ENCODE data around the gene ADAMTS20.

ADAMTS20 gene

GRCh38 chr12:43556057-43556456 lies 4.1 kb upstream of the ADAMTS20 start:
- Histone ChIP-seq H3K9me2 (replicated peaks; ENCODE audit: insufficient read depth, low read length) (no peaks in the 10 kb centered on the region), H3K9me3 (ENCODE audit: insufficient read depth, low read length) (peaks cover 6% of the 10 kb centered on the region; the same call in 1 of the 2 replicates), H3K4me2 (ENCODE audit: low read depth, low read length, poor library complexity, severe bottlenecking) (no peak overlapping the region), H2AFZ (ENCODE audit: low read depth, low read length, severe bottlenecking) (no peak overlapping the region), H3K27me3 (ENCODE audit: low read length) (no peaks in the 10 kb centered on the region), H3K27ac (ENCODE audit: low read depth, low read length) (no peak overlapping the region), H3K9ac (ENCODE audit: low read length) (no peak overlapping the region), H3K36me3 (ENCODE audit: low read length) (0 out of 2 replicates have a peak, but pooled peaks cover 2% of the 10 kb centered on the region), H3F3A (ENCODE audit: insufficient read depth) (no peaks in the 10 kb centered on the region), H4K20me1 (ENCODE audit: low read depth, low read length) (no peaks in the 10 kb centered on the region), H3K4me3 (ENCODE audit: insufficient read depth, low read length, poor library complexity, severe bottlenecking) (no peak overlapping the region), H3K79me2 (ENCODE audit: insufficient read depth, low read length) (no peaks in the 10 kb centered on the region)
- no peak for TF ChIP-seq CTCF (IDR thresholded peaks at IDR 0.05; ENCODE audit: insufficient read depth, low read length, poor library complexity, severe bottlenecking)
- TF ChIP-seq EZH2phosphoT487 (conservative IDR thresholded peaks at IDR 0.05; ENCODE audit: low read length): no peak

- TF ChIP-seq CTCF (IDR thresholded peaks at IDR 0.05; ENCODE audit: insufficient read depth, low read length, poor library complexity, severe bottlenecking) (no peak), EZH2phosphoT487 (conservative IDR thresholded peaks at IDR 0.05; ENCODE audit: low read length) (no peak)
- H3K4me3 ChIP-seq (ENCODE audit: insufficient read depth, low read length, poor library complexity, severe bottlenecking): no peak overlapping the region
- no peak overlapping the region for H3K27ac ChIP-seq (ENCODE audit: low read depth, low read length)
Observed at GRCh38 chr12:43551279-43551970, 578 bp downstream of the ADAMTS20 start.

GRCh38 chr12:43550831-43551271 lies 1.2 kb downstream of the ADAMTS20 start:
- Histone ChIP-seq H3K9me3 (ENCODE audit: insufficient read depth, low read length) (no peaks in the 10 kb centered on the region), H3K36me3 (ENCODE audit: low read length) (0 out of 2 replicates have a peak, but pooled peaks cover 2% of the 10 kb centered on the region), H2AFZ (ENCODE audit: low read depth, low read length, severe bottlenecking) (no peak overlapping the region), H3K27me3 (ENCODE audit: low read length) (no peaks in the 10 kb centered on the region), H3K9me2 (replicated peaks; ENCODE audit: insufficient read depth, low read length) (no peaks in the 10 kb centered on the region), H3K27ac (ENCODE audit: low read depth, low read length) (no peak overlapping the region), H4K20me1 (ENCODE audit: low read depth, low read length) (no peaks in the 10 kb centered on the region), H3K9ac (ENCODE audit: low read length) (no peak overlapping the region), H3F3A (ENCODE audit: insufficient read depth) (no peaks in the 10 kb centered on the region), H3K79me2 (ENCODE audit: insufficient read depth, low read length) (no peaks in the 10 kb centered on the region), H3K4me2 (ENCODE audit: low read depth, low read length, poor library complexity, severe bottlenecking) (no peak overlapping the region), H3K4me3 (ENCODE audit: insufficient read depth, low read length, poor library complexity, severe bottlenecking) (no peak overlapping the region)
- TF ChIP-seq CTCF (IDR thresholded peaks at IDR 0.05; ENCODE audit: insufficient read depth, low read length, poor library complexity, severe bottlenecking): no peak
- TF ChIP-seq EZH2phosphoT487 (conservative IDR thresholded peaks at IDR 0.05; ENCODE audit: low read length): no peak

More at GRCh38 chr12:43551279-43551970, 578 bp downstream of the ADAMTS20 start:
- no peaks in the 10 kb centered on the region for H3F3A ChIP-seq (ENCODE audit: insufficient read depth)
- no peak overlapping the region for H2AFZ ChIP-seq (ENCODE audit: low read depth, low read length, severe bottlenecking)
- no peaks in the 10 kb centered on the region for H3K27me3 ChIP-seq (ENCODE audit: low read length)
- H3K9me3 ChIP-seq (ENCODE audit: insufficient read depth, low read length): peaks cover 2% of the 10 kb centered on the region; the same call in 1 of the 2 replicates
- H3K9me2 ChIP-seq (replicated peaks; ENCODE audit: insufficient read depth, low read length): no peaks in the 10 kb centered on the region
- H4K20me1 ChIP-seq (ENCODE audit: low read depth, low read length): no peaks in the 10 kb centered on the region
- H3K79me2 ChIP-seq (ENCODE audit: insufficient read depth, low read length): no peaks in the 10 kb centered on the region
- H3K4me2 ChIP-seq (ENCODE audit: low read depth, low read length, poor library complexity, severe bottlenecking): no peak overlapping the region
- no peak overlapping the region for H3K9ac ChIP-seq (ENCODE audit: low read length)
- H3K36me3 ChIP-seq (ENCODE audit: low read length): 0 out of 2 replicates have a peak, but pooled peaks cover 2% of the 10 kb centered on the region
